DMS153 treated with DMSO at 0.1 percent for 48 hours (cell line): ENCODE measurements around the gene ARHGEF40.
A peak's percentile ranks its signal among the peaks of the same experiment; 100 is the strongest.

Experiments
- DNase-seq: peaks from one replicate; lab custom pipeline; 2025; ENCODE audit not compliant: unreplicated experiment; lab: John Stamatoyannopoulos, UW

The ARHGEF40 gene

DNA sequence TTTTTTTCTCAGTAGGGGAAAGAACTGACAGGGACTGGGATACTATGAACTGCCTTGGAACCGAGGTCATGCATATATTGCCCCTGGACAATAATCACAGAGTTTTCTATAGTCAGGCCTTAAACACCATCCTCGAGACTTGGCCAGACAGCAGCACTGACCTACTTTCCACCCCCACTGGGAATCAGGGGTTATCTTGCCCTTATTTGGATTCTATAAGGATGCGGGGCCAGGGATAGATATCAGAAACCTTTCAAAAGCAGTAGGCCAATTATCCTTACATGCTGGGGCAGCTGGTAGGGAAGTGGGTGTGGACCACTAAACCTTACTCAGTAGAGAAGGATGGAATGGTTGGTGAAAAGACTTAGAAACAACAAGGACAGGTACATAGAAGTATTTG lies 26.3 kb downstream of the ARHGEF40 start:
- no peak for DNase-seq

DNA sequence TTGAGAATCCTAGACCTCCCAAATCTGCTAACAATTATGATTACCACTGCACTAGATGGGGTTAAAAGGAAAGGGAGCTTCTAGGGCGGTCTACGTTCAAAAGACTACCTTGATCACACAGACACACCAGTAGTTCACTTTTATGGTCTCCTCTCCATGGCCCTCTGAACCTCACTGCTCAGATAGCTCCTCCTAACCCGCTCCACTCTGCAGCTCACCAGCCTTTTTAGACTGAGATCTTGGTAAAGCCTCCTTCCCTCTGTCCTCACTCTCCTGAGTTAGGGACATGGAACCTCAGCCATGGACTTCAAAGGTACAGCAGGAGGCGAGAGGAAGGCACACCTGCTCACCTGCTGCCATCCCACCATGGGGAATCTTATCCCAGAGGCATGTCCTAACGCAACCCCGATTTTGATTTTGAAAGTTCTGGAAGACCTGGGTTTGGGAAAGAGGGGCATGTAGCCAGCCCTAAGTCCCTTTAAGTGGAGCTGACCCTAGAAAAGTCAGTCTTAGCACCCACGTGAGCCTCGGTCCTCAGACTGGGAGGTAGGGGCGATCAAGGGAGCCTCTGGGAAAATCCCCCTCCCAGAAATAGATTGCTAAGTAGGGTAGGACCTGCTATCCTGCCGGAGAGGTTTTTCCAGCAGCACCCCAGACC lies 27.0 kb downstream of the ARHGEF40 start:
- DNase-seq: no peak

DNA sequence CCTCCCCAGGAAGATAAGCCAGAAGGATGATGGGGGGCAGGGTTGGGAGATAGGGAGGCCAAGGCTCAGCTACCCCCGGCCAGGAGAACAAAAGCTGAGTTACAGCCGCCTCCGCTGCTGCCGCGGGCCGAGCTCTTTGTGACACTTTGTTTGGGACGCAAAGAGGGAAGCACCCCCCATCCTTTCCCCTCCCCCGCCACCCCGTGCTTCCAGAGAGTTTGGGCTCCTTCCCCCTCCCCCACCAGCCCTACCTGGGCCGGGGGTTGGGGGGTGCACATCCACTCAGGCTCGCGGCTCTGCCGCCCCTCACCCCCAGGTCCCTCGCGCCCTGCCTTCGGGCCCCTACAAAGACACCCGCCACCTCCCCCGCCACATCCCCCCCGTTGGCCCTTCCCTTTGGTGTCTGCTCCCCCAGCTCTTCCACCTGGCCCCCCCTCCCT lies 27.6 kb downstream of the ARHGEF40 start:
- no peak for DNase-seq

DNA sequence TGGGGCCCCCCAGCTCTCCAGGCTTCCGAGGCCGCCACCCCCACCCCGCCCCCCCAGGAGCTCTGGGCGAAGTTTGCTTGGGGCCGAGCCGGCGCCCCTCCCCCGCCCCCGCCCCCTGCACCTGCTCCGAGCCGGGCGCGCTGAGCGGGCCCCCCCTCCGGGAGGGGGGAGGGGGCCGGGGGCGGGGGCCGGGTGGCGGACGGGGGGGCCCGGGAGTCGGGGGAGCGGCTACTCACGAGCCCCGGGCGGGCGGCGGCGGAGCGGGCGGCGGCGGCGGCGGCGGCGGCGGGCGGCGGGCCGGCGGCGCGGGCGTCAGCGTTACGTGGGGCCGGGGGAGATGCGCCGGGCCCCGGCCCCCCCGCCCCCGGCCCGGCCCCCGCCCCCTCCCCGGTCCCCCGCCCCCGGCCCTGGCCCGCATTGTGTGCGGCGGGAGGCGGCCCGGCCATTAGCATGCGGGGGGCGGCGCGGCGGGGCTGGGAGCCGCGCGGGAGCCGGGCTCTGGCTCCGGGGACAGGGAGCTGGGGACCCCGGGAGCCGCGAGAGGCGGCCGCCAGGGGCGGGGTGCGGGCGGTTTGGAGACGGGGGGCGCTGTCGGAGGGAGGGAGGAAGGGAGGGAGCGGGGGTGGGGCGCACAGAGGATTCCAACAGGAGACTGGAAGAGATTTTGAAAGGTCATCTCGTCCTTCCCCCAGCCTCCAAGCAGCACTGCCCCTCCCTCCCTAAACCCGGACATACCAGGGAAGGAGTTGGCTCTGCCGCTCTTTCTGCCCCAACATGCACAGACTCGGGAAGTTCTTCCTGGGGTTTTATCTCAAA lies 28.2 kb downstream of the ARHGEF40 start, which contains the start of gene ZNF219:
ZNF219 (minus strand) TSS at position 580 of the 816 bp plus-strand sequence. CDS start 5,064 bp downstream, outside the sequence.
- no peak for DNase-seq

DNA sequence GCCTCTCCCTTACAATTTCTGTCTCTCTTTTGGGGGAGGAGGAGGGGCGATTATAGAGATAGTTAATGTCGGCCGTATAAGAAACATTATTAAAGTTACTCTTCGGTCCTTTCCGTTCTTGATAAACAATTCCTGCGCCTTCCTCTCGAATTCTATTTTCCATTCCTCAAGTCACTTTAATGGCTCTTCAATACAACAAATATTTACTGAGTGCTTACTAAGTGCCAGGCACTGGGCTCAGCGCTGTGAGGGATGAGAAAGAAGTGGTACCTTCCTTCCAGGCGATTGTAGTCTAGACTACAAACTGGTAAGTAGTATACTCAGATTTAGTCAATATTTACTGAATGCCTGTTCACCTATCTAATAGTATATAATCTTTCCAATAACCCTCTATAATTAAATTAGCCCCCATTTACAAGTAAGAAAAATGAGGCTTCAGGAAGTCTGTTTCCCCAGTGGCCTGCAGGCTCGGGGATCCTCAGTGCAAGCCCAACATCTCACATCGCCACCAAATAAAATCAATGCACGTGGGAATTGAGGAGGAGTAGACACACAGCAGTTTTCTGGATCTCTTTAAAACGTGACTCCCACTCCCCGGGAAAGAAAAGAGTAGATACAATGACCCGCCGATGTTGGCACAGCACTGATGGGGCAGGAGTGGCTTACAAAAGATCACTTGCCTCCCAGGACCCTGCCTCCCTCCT lies 28.9 kb downstream of the ARHGEF40 start:
- no peak for DNase-seq

DNA sequence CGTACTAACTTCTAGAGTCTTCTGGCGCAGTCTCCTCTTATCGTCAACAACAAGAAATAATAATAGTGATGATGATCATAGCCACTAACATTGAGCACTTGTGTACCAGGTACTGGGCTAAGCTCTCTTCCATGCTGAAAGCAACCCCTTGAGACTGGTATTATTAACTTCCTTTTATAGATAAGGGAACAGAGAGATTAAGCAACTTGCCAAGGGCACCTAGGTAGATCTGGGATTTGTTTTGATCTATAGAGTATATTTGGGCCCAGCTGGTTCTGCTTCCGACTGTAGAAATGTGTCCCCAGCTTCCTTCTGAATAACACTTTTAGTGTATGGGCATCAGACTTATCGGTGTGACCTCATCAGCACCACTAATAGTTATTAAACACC lies 29.5 kb downstream of the ARHGEF40 start:
- DNase-seq: no peak

DNA sequence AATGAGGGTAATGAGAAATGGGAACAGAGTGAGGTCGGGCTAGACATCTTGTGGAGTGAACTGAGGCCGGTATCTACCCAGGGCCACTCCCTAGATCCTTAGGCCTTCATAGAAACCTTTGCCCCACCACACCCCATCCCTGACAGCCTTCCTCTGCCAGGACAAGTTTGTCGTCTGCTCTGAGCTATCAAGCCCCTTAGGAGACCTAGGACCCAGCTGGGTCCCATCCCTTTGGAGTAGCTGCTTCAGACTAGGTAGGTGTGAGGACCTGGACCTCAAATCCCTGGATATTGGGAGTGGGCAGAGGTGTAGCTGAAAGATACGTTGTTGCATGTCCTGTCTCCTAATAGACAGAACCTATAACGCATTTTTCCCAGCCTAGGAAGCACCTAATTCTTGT lies 30.8 kb downstream of the ARHGEF40 start, which contains the start of gene TMEM253:
TMEM253 (plus strand) TSS at position 136 of the 400 bp plus-strand sequence. CDS start 278 bp downstream, outside the sequence.
- DNase-seq: no peak

DNA sequence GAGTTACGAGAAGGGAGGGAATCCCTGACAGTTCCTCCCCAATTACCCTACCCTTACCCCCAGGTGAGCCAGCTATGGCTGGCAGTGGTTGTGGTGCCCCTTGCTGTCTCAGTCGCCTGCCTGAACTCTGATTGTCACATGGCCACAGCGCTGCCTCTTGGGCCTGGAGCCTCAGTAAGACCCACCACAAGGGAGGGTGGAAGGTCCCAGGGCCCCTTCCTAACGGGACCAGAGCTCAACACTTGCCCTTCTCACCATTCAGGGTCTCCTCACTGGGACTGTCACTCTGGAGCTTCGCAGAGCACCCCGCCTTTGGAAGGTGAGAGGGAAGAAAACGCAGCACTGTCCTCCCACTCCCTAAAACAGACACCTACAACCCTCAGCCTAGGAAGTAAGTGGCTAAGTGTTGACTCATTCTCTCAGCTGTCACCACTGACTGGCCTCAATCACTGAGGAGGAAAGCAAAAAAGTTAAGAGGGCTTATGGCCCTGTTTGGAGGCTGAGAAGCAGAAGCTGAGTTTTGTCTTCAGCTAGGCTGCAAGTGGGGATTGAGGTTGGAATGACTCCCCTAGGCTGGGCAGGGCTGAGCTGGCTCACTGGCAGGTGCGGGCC lies 31.8 kb downstream of the ARHGEF40 start:
- DNase-seq: no peak

DNA sequence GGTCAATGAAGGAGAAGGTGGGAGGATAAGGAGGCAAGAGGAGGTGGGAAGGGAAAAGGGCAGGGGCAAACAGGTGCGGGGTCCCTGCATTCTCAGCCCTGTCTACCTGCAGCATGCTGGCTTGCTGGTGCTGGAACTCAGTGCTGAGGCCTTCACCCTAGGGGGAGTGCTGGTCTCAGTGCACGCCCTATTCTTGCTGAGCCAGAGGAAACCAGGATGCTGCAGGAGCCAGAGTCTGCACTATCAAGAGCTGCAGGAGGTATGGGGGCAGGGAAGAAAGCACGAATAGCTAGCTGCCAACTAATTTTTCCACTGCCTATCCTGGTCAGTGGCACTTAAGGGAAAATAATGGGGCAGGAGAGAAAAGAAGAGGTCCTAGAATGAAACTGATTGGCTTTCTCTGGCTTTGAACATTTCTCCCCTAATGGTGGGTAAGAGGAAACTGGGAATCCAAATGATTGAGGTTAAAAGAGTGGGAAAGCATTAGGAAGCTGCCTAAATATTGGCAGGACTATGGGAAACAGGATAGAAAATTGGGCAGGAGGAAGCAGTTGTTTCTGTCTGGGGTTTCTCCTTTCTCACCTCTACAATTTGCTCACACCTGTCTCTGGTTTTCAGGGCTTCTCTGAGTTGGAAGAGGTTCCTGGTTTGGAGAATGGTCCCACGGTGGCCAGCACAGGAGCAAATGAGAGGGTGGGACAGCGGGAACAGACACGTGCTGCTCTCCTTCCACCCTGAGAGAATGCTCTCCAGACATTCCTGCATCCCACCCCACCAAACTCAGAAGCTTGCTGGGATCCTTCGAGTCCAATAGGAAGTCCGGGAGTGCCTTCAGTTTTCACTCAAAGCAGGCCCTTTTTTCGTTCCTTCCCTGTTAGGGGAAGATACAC lies 32.7 kb downstream of the ARHGEF40 start:
- DNase-seq: peak; percentile 33

DNA sequence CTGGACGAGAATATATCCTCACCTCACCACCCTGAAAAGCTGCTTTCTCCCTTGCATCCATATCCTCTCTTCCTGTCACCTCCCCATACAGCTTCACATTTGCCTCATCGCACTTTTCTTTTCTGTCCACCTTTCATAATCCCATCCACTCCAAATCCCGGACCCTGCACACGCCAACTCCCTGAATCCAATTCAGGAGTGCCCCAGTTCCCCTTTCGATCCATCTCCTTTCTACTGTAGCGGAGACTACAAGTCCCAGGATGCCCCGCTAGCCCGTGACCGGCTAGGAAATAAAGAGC lies 33.3 kb downstream of the ARHGEF40 start:
- DNase-seq: no peak

DNA sequence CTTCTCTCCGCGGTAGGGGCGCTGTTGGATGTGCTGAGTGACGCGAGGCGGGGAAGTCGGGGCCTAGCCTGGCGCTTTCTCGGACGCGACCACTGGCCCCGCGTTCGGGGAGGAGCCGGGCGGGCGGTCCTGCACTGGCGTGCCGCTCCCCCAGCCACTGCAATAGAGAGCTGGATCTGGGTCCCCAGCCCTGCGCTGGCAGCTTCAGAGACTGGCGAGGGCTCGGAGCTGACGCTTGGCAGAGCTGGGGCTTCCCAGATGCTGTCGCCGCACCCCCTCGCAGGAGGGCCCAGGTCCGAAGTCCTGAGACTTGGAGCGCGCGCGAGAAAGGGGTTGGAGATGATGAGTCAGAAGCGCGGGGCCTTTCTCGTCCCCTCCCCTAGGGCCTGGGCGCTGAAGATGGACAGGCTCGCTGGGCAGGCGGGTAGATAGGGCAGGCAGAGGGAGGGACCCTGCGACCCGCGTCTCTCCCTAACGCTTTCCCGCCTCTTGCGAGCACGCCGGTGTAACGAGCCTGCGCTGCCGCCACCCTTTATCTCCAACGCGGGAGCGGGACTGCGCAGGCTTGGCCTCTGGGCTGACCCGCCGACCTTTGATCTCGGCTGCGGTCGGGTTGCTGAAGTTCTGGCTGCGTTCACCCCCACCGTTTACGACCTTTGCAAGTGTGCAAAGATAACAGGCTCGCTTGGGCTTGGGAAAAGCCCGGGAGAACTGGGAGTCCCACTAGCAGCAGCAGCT lies 33.8 kb downstream of the ARHGEF40 start:
- peak; percentile 95 for DNase-seq

DNA sequence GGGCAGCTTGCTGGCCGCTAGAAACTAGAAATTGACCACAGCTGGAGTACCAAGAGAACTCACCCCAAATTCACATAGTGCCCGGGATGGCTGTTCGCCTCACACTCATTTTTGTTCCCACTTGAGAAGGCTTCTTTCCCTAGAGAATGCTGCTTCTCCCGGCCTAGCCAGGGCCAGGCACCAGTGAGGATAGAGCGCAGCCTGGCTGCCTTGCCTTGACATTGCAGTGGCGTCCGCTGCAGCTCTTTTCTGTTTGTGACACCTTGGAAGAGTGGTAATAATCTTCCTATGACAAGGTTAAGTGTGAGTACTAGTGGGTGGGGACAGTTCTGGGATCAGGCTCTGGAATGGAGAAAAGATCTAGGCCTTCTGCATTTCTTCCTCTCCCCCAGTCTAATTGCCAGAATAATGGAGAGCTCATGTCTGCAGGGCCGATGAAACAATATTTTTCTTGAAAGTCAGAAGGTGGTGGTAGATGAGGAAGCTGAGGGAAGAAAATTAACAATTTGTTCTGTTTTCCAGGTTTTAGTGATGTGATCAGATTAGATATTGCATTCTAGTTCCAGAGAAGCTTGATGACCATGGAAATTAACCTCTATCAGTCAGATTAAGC lies 34.5 kb downstream of the ARHGEF40 start:
- DNase-seq: peak; percentile 77

DNA sequence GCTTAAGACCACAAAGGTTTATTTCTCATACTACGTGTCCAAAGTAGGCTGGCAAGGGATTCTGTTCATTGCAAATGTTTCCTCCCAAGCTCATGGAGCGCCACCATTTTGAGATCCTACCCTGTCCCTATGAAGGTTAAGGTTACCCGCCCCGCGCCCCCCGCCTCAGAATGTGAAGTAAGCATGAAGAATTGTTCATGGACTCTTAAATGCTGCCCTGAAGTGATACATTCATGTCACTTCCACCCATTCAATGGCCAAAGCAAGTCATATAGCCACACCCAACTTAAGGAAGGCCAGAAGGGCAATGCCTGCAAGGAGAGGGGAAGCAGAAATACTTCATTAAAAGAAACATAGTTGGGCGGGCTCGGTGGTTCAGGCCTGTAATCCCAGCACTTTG lies 35.0 kb downstream of the ARHGEF40 start:
- DNase-seq: no peak

DNA sequence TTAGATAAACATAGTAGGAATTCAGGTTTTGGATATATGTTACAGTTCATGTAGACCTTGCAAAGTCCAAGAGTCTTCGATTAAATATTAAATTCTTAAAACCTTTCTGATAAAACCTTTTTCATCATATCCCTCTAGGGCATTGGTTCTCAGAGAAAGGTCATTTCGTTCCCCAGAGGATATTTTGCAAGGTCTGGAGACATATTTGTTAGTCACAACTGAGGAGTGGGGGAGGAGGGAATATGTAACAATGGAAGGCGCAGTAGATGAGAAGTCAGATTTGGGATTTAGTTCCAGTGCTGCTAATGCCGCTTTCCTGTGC lies 36.0 kb downstream of the ARHGEF40 start:
- no peak for DNase-seq

DNA sequence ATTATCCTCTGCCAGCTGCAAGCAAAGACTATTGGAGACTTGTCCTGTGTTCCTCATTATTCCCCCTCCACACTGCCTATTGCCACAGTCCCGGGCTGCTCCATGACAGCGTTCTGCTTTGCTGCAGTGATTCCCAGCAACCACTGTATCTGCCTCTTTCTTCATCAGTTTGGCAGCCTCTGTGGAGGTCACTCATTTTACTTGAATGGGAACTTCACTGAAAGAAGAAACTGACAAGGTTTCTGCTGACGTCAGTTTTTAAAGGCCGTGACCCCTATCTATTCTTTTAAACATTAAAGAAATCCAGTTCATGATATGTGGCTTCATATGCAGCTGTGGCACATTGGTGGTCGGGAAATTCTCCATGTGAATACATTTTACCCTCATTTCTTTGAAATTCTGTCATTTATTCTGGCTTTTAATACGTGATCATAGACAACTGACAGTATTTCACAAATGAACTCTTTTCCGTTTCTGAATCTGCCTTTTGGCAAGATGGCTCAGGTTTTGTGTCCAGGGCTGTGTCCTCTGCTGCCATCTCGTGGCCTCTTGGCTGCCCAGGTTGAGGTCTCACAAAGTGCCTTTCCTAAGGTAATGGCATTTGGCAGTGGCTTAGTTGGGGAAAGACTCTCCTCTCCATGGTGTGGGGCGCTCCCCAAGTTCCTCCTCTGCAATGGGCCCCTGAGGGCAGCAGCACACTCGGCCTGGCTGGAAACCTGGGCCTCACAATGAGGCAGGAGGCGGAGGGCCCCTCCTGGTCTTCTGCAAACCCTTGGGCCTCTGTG lies 36.6 kb downstream of the ARHGEF40 start:
- peak; percentile 73 for DNase-seq

DNA sequence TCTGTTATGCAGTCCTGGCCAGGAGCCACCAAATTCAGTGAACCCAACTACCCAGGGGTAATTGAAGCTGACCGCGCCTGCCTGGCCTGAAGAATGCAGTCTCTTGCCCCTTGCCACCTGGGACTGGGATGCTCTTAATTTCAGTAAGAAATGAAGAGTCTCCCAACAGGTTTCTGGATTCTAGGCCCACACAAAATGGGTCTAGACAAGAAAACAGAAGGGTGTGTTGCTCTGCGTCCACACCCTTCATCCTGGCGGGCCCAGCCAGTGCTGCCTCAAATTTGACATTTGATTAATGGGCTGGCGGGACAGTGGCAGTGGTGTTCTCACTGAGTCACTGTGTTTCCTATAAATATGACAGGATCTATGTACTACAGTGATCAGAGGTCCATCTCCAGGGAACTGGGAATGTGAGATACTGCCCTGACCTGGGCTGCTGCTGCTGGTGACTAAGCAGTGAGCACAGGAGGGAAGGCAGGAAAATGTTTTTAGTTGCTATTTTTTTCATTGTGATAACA lies 37.2 kb downstream of the ARHGEF40 start:
- no peak for DNase-seq

DNA sequence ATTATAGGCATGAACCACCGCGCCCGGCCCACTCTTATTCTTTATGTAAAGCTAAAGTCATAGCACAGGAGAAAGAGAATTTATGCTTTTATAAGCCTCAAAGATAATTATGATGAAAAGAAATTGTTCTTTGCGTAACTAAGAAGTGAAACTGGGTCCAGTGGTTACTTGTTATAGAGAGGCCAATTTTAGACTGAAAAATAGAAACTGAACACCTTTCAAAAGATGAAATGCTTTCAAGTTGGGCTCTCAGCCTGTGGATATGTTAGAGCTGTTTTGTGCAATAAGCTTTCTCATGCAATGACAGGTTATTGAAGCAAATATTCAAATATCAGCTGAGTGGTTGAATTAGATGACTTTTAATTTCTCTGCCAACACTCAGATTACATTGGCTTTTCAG lies 38.7 kb downstream of the ARHGEF40 start:
- no peak for DNase-seq

DNA sequence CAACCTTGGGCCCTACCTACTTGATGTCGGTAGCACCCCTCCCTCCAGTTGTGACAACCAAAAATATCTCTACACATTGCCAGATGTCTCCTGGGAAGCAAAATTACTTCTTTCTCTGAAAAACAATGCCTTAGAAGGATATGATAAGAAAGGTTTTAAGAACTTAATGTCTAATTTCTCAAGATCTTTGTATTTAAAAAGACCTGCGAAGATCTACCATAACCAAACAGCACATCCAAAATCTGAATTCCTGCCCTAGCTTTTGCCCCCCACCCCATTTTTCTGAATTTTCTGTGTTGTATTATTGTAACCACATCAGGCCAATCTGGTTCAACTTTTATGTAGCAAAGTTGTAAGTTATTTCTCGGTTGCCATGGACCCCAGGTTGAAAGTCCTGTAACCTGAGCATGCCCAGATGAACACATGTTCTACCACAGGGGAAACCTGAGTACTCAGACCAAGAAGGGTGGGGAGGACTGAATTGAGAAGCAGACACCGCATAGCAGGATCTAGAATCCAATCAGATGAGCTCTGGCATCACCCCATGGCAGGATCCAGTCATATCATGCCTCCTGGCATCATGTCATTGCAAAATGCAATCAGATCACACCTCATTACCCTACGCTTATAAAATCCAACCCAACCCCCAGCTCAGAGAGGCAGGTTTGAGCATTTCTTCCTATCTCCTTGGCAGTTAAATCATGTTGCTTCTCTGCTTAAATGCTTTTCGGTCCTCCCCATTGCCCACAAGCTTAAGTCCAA lies 39.5 kb downstream of the ARHGEF40 start:
- DNase-seq: no peak
